A549 (cell line): ENCODE measurements around the gene ZNF426. TPM values are rescaled to one million over a fixed set of nuclear protein-coding genes. Genes with fewer than 3 reads are reported as not detected.
A peak's percentile ranks its signal among the peaks of the same experiment; 100 is the strongest.
"Not testable (repeated sequence)": the region's sequence is repeated elsewhere in the genome, so short reads cannot be mapped to it uniquely, and the experiment has no call there.

Source experiments
- ATAC-seq, 2 experiments: fragments of 200-7000 bp in 1 of 2; fragments of >200 bp in 1 of 2; cut with Nextera tagmentation in 1 of 2; cut with Tn5 transposase in 1 of 2; 3 replicates each; pipeline versions ENCODE4 v1.8.0 to v1.9.1; 2018 to 2020; ENCODE audit warnings: mild to moderate bottlenecking in 1 of 2, moderate library complexity in 1 of 2
- CTCF ChIA-PET: fragments of 300-600 bp; sonication (Branson Sonifier 250); formaldehyde crosslinking; extraction: SDS; loops from one replicate; lab custom pipeline; 2021; ENCODE audit warnings: antibody characterized with exemption, inconsistent platforms; lab: Yijun Ruan, JAX
- POLR2A ChIA-PET: fragments of 350-600 bp; formaldehyde crosslinking; extraction: SDS; loops from one replicate; lab custom pipeline; 2021; ENCODE audit warnings: antibody characterized with exemption, inconsistent platforms; lab: Yijun Ruan, JAX
- DNase-seq, 2 experiments: peaks; one replicate each; pipeline versions ENCODE4 v3.0.0 to v3.0.0-alpha.2; 2011 to 2016; ENCODE audit warnings: low read depth in 1 of 2, low spot score in 1 of 2
- FAIRE-seq: peaks from 2 replicates; lab custom pipeline; 2011; peaks lifted over from hg19 to GRCh38; lab: Jason Lieb, UNC
- H3K27ac ChIP-seq, 2 experiments: fragments of >200 bp; sonication (Bioruptor Twin); formaldehyde crosslinking; 3 replicates each; pipeline ENCODE4 v1.5.1; 2016 to 2017
- H3K4me1 ChIP-seq: fragments of >200 bp; sonication (Bioruptor Twin); formaldehyde crosslinking; 3 replicates; pipeline ENCODE4 v1.6.1; 2016
- H3K4me2 ChIP-seq: fragments of >200 bp; sonication (Bioruptor Twin); formaldehyde crosslinking; 3 replicates; pipeline ENCODE4 v1.6.1; 2016
- H3K4me3 ChIP-seq: fragments of >200 bp; sonication (Bioruptor Twin); formaldehyde crosslinking; 3 replicates; pipeline ENCODE4 v1.5.1; 2016
- H3K9me3 ChIP-seq: fragments of >200 bp; sonication (Bioruptor Twin); formaldehyde crosslinking; 3 replicates; pipeline ENCODE4 v1.6.1; 2016
- CBX2 ChIP-seq: fragments of 200-600 bp; sonication (generic); IDR thresholded peaks from 2 replicates; pipeline ENCODE4 v1.6.1; 2016; ENCODE audit warnings: low read depth, mild to moderate bottlenecking, borderline replicate concordance
- CBX8 ChIP-seq: fragments of 200-600 bp; sonication (generic); IDR thresholded peaks from 2 replicates; pipeline ENCODE4 v1.6.1; 2016
- CEBPB ChIP-seq, 2 experiments: fragments of >200 bp in 1 of 2; sonication (Bioruptor Twin) in 1 of 2; formaldehyde crosslinking in 1 of 2; IDR thresholded peaks; 2 replicates each; pipeline ENCODE4 v1.6.1; 2012 to 2016
- CHD4 ChIP-seq: fragments of 200-600 bp; sonication (generic); IDR thresholded peaks from 2 replicates; pipeline ENCODE4 v1.6.1; 2016; ENCODE audit warnings: antibody characterized with exemption, mild to moderate bottlenecking, borderline replicate concordance
- E2F6 ChIP-seq: IDR thresholded peaks from 2 replicates; pipeline ENCODE4 v1.6.1; 2012; ENCODE audit warnings: low read depth, borderline replicate concordance
- ELK1 ChIP-seq: fragments of 150-350 bp; IDR thresholded peaks from 2 replicates; pipeline ENCODE4 v1.6.1; 2014; ENCODE audit warnings: low read depth, mild to moderate bottlenecking, low read length
- GATA3 ChIP-seq: IDR thresholded peaks from 2 replicates; pipeline ENCODE4 v1.6.1; 2012; ENCODE audit warnings: borderline replicate concordance
- HMGXB4 ChIP-seq: fragments of 250-450 bp; sonication (Bioruptor Pico); IDR thresholded peaks from 2 replicates; pipeline ENCODE4 v1.5.0; 2021; ENCODE audit warnings: mild to moderate bottlenecking, moderate library complexity, borderline replicate concordance
- HOXB13 ChIP-seq: fragments of 250-450 bp; sonication (Bioruptor Pico); IDR thresholded peaks from 2 replicates; pipeline ENCODE4 v1.5.0; 2020; ENCODE audit warnings: low read depth, mild to moderate bottlenecking, moderate library complexity
- JUN ChIP-seq, 2 experiments: fragments of >200 bp; sonication (Bioruptor Twin); formaldehyde crosslinking; IDR thresholded peaks; 2 replicates in 1 of 2; 3 replicates in 1 of 2; pipeline ENCODE4 v1.6.1; 2016 to 2017
- KDM5A ChIP-seq: fragments of 200-600 bp; sonication (generic); IDR thresholded peaks from 2 replicates; pipeline ENCODE4 v1.6.1; 2016; ENCODE audit warnings: antibody characterized with exemption, mild to moderate bottlenecking
- MAFK ChIP-seq: fragments of 450-650 bp; IDR thresholded peaks from 2 replicates; pipeline ENCODE4 v1.6.1; 2014; ENCODE audit not compliant: partially characterized antibody
- MYC ChIP-seq: IDR thresholded peaks from 2 replicates; pipeline ENCODE4 v1.6.1; 2012; ENCODE audit warnings: mild to moderate bottlenecking, inconsistent platforms, low read length, improper control_type of control experiment, borderline replicate concordance
- RARB ChIP-seq: fragments of 250-450 bp; sonication (Bioruptor Pico); IDR thresholded peaks from 2 replicates; pipeline ENCODE4 v1.8.0; 2021; ENCODE audit warnings: mild to moderate bottlenecking, moderate library complexity
- ZSCAN20 ChIP-seq: fragments of 250-450 bp; sonication (Bioruptor Pico); IDR thresholded peaks from 2 replicates; pipeline ENCODE4 v1.8.0; 2022; ENCODE audit warnings: mild to moderate bottlenecking, moderate library complexity
- WGBS: methylation state at CpG from one replicate; pipeline ENCODE4 v1.1.6; 2017; ENCODE audit errors: missing lambda C conversion rate; 5-methylcytosine and 5-hydroxymethylcytosine counted together
- polyA plus RNA-seq, 4 experiments: library from polyadenylated mRNA; depleted of rRNA in 3 of 4; stranded (reverse); fragments of >200 nt; fragmentation: RNase III in 1 of 4; extraction: RNeasy Plus Mini Kit Qiagen cat#74134 plus additional on column Dnase treatment in 1 of 4; gene quantifications; 2 replicates in 3 of 4; 3 replicates in 1 of 4; pipeline ENCODE4 v1.2.3, GENCODE V29; 2011 to 2017

ZNF426 gene
- polyA plus RNA-seq, 2 of the 4 experiments (the other 2 are of a cell fraction), result 0.88 to 3.0 TPM

- TF ChIP-seq HMGXB4 (CRISPR knock-in tag) (no peak), HOXB13 (CRISPR knock-in tag) (no peak), E2F6 (peak; percentile 70), MAFK (no peak), CHD4 (no peak)
Observed at GRCh38 chr19:9584073-9584833, 45.8 kb upstream of the ZNF426 start, which contains the start of gene ZNF121 (continued).

GRCh38 chr19:9582081-9582725 lies 43.8 kb upstream of the ZNF426 start:
- ATAC-seq, DNase-seq, H3K4me1 ChIP-seq, H3K4me2 ChIP-seq, H3K27ac ChIP-seq, FAIRE-seq, H3K4me3 ChIP-seq, POLR2A ChIA-PET: not testable (repeated sequence)
- peaks cover 69% of the 10 kb centered on the region for H3K9me3 ChIP-seq
- WGBS, result 94% methylated on average over 13 of the region's 13 CpGs
- CTCF ChIA-PET, result interaction anchor here (0.6 kb wide), 1 partner anchor 37 kb away, joined by 4 read pairs; no protein-coding TSS in a partner anchor

- no peak overlapping the region for H3K4me3 ChIP-seq
- no peak overlapping the region for H3K4me2 ChIP-seq
- no peak for FAIRE-seq
- peaks cover 79% of the 10 kb centered on the region for H3K9me3 ChIP-seq
- H3K4me1 ChIP-seq, result no peaks in the 10 kb centered on the region
- WGBS, result 75% methylated on average over 5 of the region's 5 CpGs
- ChIA-PET POLR2A (no interaction called here), CTCF (no interaction called here)
- ATAC-seq, result no peak
- no peak for TF ChIP-seq CBX2
- no peak for TF ChIP-seq HOXB13 (CRISPR knock-in tag)
- no peak for TF ChIP-seq JUN (IDR thresholded peaks at IDR 0.05)
- TF ChIP-seq ELK1, result no peak
- no peak for TF ChIP-seq RARB
- no peak for TF ChIP-seq GATA3
- no peak for TF ChIP-seq CEBPB (IDR thresholded peaks at IDR 0.05)
- H3K27ac ChIP-seq, result no peak overlapping the region
- no peak for DNase-seq
Observed at GRCh38 chr19:9580728-9581127, 42.3 kb upstream of the ZNF426 start.

- FAIRE-seq (no peak), ATAC-seq (no peak), DNase-seq (no peak)
- Histone ChIP-seq H3K4me1 (no peaks in the 10 kb centered on the region), H3K4me2 (no peak overlapping the region), H3K27ac (no peak overlapping the region), H3K9me3 (peaks cover 95% of the 10 kb centered on the region), H3K4me3 (no peak overlapping the region)
- TF ChIP-seq ZSCAN20 (no peak), CBX8 (no peak), KDM5A (no peak), MYC (no peak)
- CTCF ChIA-PET, result no interaction called here
- WGBS, result 95% methylated on average over 6 of the region's 6 CpGs
- POLR2A ChIA-PET, result no interaction called here
Observed at GRCh38 chr19:9570255-9570654, 31.8 kb upstream of the ZNF426 start.
